ENCODE data around the gene CPN1.
"Not testable (repeated sequence)": the region's sequence is repeated elsewhere in the genome, so short reads cannot be mapped to it uniquely, and the experiment has no call there.

The CPN1 gene

DNA sequence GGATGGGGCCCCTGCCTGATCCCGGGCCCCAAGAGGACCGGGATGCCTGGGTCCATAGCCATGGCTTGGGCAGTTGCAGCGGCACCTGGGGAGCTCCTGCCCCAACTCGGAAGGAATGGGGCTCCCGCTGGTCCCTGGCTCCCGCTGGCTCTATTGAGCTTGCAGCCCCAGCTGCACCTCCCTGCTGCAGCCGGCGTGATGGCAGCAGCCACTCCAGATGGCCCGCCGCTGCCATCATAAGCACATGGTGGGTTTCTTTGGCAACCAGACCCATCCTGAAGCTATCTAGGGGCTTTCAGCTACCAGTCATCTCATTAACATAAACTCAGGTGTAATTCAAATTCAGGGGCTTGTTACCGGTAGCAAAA, 60.8 kb downstream of the CPN1 start:
- DNase-seq, result no peak

DNA sequence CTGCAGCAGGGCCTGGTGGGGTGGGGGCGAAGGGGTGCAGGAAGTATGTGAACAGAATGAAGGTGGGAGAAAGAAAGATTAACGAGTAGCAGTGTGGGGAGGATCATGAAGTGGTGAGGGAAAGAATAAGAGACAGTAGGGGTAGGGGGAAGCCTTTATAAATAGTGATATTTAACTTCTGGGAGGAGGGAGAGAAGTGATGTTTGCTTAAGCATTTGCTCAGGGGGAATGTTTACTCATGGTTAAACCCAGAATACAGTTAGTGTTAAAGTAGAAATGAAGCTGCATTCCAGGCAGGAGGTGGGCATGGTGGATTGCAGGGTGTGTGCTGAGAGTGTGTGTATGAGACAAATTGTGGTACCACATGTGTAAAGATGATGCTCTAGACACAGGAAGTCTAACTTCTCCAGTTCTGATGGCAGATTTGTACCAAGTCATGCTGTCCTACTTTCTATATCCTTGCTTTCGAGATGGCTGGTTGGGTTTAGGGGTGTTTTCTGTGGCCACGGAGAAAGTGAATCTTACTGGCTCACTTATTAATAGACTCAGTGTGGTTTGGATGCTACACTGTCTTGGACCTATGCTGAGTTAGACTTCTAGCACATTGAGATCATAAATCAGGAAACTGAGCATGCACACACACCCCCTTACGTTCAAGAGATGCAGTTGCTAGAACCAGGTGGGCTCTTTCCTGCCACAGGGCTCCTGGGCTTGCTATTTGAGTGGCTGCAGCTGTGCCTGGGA, 61.4 kb downstream of the CPN1 start:
- DNase-seq, result no peak

- no peak for DNase-seq
These were observed 61.9 kb downstream of the CPN1 start for GRCh38 chr10:100019787-100020141.

DNA sequence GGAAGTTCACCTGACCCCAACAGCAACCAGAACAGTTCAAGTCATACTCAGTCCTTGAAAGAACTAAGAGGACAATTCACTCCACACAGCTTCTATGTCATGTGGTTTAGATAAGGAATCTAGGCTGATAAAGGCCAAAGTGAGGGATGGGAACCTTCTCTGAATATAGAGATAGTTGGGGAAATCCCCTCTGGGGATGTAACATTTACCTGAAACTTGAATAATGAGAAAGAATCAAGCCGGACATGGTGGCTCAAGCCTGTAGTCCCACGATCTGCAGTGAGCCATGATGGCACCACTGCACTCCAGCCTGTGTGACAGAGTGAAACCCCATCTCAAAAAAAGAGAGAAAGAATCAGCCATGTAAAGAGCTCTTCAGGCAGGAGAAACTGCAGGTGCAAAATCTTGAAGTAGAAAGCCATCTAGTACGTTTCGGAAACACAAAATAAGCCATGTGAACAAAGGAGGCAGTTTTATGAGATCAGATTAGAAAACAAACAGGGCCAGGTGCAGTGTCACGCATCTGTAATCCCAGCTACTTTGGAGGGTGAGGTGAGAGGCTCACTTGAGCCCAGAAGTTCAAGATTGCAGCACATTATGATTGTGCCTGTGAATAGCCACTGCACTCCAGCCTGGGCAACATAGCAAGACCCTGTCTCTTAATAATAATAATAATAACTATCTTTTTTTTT, 67.5 kb downstream of the CPN1 start:
- DNase-seq, result no peak

GRCh38 chr10:100013621-100014020, 68.0 kb downstream of the CPN1 start:
- no peak for DNase-seq

DNA sequence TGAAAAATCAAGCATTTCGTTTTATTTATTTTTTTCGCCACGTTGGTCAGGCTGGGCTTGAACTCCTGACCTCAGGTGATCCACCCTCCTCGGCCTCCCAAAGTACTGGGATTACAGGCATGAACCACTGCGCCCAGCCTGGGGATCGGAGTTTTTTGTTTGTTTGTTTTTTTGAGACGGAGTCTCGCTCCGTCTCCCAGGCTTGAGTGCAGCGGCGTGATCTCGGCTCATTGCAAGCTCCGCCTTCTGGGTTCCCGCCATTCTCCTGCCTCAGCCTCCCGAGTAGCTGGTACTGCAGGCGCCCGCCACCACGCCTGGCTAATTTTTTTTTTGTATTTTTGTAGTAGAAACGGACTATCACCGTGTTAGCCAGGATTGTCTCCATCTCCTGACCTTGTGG, 69.8 kb downstream of the CPN1 start:
- not testable (repeated sequence) for DNase-seq

DNA sequence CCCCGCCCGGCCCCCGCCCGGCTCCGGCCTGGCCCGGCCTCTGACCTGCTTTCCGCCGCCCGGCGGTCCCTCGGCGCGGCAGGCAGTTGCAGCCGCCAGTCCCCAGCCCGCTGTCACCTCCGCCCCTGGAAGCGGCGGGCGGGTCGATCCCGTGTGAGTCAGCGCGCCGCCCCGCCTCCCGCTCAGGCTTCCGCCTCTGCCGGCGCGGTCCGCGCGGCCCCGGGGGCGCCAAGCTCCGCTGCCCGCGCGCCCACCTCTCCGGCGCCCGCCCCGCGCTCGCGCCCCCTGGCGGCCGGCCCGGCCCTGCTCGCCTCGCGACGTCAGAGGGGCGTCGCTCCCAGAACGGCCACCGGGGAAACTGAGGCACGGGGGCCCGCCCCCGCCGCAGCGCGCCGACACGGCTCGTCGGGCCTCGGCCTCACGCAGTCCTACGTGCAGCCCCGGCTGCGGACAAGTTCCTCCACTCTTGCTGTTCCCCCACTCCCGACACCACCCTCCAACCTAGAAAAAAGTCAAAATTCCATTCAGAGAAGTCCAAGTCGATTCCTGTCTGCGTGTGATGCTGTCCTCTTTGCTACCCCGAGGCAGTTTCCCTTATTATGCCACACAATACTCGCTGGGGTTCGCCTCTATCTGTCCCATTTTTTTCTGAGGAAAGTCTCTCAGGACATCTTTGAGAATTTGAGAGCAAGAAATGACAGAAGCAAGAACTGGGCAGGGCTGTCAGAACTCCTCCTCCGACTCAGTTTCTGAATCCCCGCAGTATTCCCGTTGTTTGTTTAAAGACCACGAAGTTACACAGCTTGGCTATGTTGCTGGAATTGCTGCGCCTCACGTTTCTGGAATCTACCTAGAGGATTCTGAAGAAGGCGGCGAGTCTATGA, 71.6 kb downstream of the CPN1 start, which contains the start of gene DNMBP:
Gene DNMBP, minus strand, starts transcription at position 155 of the 884 bp plus-strand sequence. CDS start 37,823 bp downstream, outside the sequence.
- DNase-seq, result peak; percentile 91

- peak; percentile 22 for DNase-seq
These were observed 72.3 kb downstream of the CPN1 start for GRCh38 chr10:100009283-100009792.

- DNase-seq, result no peak
These were observed 72.9 kb downstream of the CPN1 start for GRCh38 chr10:100008708-100009282.

GRCh38 chr10:100008142-100008522, 73.5 kb downstream of the CPN1 start:
- DNase-seq, result no peak

- DNase-seq, result no peak
These were observed 74.2 kb downstream of the CPN1 start for GRCh38 chr10:100007231-100008141.

GRCh38 chr10:100006243-100006886, 75.3 kb downstream of the CPN1 start:
- peak; percentile 31 for DNase-seq

DNA sequence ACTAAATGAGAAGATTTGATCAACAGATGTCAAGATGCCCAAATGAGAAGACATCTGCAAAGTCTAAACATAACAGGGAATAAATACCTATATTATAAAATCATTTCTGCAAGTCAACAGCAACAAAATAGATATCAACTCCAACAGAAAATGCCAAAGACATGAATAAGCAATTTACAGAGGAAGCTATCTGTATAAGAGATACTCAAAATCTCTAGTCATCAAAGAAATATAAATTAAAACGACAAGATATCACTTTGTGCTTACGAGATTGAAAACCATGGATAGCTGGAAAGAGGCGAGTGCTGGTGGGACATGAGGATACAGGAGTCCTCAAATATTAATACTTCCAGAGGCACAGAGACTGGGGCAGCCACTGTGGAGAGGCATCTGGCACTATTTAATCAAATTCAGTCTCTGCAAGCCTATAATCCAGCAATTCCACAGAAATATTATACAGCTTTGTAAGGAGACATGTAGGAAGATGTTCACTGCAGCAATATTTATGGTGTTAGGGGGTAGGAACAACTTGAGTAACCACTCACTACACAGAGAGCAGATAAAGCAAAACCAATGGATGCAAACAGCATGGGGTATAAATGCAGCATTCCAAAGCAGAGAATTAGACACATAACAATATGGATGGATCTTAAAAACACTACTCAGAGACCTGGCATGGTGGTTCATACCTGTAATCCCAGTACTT, 76.7 kb downstream of the CPN1 start:
- no peak for DNase-seq

- no peak for DNase-seq
These were observed 81.5 kb downstream of the CPN1 start for GRCh38 chr10:100000109-100000644.

DNA sequence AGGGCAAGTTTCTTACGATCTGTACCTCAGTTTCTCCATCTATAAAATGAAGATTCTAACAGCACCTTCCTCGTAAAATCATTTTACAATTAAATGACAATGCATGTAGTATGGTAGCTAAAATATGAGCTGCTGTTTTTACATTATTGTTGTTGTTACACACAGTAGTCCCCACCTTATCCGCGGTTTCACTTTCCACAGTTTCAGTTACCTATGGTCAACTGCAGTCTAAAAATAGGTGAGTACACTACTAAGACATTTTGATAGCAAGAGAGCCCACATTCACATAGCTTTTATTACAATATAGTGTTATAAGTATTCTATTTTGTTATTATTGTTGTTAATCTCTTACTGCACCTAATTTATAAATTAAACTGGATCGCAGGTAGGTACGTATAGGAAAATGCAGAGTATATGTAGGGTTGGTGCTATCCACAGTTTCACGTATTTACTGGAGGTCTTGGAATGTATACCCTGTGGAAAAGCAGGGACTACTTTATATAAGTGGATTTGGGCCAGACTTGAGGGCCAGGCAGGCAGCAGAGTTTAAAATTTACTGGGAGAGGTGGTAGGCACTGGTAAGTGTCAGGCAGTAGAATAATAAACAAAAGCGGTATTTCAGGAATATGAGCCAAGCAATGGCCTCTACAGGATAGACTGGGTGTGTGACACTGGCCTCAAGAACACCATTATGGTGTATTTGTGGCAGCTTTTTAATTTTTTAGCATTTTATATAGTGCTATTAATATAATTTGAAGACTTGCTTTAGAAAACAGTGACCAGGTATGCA, 82.2 kb downstream of the CPN1 start:
- DNase-seq, result no peak

- DNase-seq, result no peak
These were observed 82.8 kb downstream of the CPN1 start for GRCh38 chr10:99998889-99999288.

DNA sequence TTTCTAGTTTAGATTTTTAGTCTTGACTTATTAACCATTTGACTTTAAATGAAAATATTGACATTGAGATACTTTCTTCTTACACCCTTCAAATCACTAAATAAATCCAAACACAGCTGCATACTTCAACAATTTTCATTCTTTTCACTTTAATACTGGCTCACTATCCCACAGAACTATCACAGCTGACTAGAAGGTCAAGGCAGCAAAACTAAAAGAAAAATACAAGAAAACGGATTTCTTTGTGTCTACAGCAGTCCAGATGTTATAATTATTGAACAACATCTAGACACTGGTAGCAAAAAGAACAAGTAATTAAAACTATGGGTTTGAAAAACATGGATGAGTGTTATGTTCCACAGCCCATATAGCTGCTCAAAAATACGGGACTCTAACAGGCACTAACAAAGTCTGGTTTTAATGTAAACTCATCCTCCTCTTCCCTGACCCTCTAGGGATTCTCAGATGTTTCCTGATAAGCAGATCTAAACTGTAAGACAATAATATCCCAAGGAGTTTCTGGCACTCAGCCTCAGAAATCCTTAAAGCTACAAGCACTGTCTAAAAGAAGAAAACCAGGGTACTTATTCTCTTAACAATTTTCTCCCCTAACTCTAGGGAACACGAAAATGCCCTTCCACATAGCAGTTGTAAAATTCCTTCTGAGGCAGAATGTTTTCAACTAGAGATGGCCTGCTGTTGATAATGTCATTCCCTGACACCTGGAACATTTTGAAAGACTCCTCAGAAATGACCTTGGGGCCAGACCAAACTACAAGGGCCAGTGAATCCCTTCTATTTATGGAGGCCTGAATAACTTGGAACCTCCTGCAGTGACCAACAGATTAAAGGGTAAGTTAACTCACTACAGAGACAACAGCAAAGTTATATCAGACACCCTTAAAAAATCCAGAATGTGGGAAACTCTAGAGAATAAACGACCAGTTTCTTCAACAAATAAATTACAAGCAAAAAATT, 84.7 kb downstream of the CPN1 start:
- no peak for DNase-seq

GRCh38 chr10:99995713-99996112, 86.0 kb downstream of the CPN1 start:
- DNase-seq, result no peak

All from CD4-positive, alpha-beta T cell treated with Interleukin-17A for 4 hours (primary cell).